Measurements from ENCODE around the gene SYN1. TPM values are rescaled to one million over a fixed set of nuclear protein-coding genes. Genes with fewer than 3 reads are reported as not detected.
"Not testable (repeated sequence)": the region's sequence is repeated elsewhere in the genome, so short reads cannot be mapped to it uniquely, and the experiment has no call there.

The SYN1 gene
- total RNA-seq, 1 donor from 2014 or later: 2.9 TPM

DNA sequence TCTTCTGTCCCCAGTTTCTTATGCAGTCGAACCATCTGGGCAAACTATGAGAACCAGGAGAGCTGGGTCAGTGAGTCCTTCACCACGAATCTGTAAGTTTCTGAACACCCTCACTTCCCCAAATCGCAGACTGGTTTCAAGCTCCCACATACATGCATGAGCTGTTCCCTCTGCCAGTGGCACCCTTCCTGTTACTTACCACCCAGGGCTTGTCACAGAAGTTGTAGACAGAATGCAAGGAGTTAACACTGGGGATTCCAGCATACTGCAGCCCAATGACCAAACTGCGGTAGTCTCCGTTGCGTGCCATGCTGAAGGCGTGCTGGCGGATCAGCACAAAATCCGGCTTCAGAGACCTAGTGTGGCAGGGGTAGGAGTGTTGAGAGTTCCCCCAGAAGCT is 14.6 kb downstream of the SYN1 start:
- Mint-ChIP-seq H3K4me1 (ENCODE audit: unreplicated experiment) (peaks cover 3% of the 10 kb centered on the region), H3K27ac (ENCODE audit: unreplicated experiment) (no peak overlapping the region), H3K36me3 (ENCODE audit: low read depth, unreplicated experiment) (no peaks in the 10 kb centered on the region), H3K27me3 (ENCODE audit: unreplicated experiment) (peaks cover 1% of the 10 kb centered on the region), H3K9me3 (ENCODE audit: unreplicated experiment) (no peaks in the 10 kb centered on the region), H3K4me3 (ENCODE audit: unreplicated experiment) (no peak overlapping the region)
- TF ChIP-seq, protein P1, sequence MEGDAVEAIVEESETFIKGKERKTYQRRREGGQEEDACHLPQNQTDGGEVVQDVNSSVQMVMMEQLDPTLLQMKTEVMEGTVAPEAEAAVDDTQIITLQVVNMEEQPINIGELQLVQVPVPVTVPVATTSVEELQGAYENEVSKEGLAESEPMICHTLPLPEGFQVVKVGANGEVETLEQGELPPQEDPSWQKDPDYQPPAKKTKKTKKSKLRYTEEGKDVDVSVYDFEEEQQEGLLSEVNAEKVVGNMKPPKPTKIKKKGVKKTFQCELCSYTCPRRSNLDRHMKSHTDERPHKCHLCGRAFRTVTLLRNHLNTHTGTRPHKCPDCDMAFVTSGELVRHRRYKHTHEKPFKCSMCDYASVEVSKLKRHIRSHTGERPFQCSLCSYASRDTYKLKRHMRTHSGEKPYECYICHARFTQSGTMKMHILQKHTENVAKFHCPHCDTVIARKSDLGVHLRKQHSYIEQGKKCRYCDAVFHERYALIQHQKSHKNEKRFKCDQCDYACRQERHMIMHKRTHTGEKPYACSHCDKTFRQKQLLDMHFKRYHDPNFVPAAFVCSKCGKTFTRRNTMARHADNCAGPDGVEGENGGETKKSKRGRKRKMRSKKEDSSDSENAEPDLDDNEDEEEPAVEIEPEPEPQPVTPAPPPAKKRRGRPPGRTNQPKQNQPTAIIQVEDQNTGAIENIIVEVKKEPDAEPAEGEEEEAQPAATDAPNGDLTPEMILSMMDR (IDR thresholded peaks at IDR 0.05; ENCODE audit: unreplicated experiment): no peak
- DNase-seq (ENCODE audit: low spot score): no peak

DNA sequence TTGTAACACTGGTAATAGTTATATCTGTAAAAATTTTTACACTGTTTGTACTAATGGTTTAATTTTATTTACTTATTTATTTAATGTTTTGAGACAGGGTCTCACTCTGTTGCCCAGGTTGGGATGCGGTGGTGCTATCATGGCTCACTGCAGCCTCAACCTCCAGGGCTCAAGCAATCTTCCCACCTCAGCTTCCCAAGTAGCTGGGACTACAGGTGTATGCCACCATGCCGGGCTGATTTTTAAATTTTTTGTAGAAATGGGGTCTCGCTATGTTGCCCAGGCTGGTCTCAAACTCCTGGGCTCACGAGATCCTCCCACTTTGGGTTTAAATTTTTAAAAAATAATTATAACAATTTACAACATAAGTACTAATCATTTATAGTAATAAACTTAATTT is 16.5 kb downstream of the SYN1 start:
- not testable (repeated sequence) for H3K4me3 Mint-ChIP-seq (ENCODE audit: unreplicated experiment); H3K27me3 Mint-ChIP-seq (ENCODE audit: unreplicated experiment); H3K27ac Mint-ChIP-seq (ENCODE audit: unreplicated experiment); H3K4me1 Mint-ChIP-seq (ENCODE audit: unreplicated experiment); H3K9me3 Mint-ChIP-seq (ENCODE audit: unreplicated experiment); DNase-seq (ENCODE audit: low spot score); H3K36me3 Mint-ChIP-seq (ENCODE audit: low read depth, unreplicated experiment)

DNA sequence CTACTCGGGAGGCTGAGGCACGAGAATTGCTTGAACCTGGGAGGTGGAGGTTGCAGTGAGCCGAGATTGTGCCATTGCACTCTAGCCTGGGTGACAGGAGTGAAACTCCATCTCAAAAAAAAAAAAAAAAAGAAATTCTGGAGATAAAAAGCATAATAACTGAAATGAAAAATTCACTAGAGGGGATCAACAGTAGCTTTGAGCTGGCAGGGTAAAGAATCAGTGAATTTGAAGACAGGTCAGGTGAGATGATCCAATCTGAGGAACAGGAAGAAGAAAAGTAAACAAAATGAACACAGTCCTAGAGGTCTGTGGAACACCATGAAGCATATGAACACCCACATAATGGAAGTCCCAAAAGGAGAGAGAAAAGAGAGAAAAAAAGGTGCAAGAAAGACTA is 22.4 kb downstream of the SYN1 start:
- Mint-ChIP-seq H3K27ac (ENCODE audit: unreplicated experiment) (no peak overlapping the region), H3K36me3 (ENCODE audit: low read depth, unreplicated experiment) (no peaks in the 10 kb centered on the region), H3K27me3 (ENCODE audit: unreplicated experiment) (no peaks in the 10 kb centered on the region), H3K9me3 (ENCODE audit: unreplicated experiment) (no peaks in the 10 kb centered on the region), H3K4me1 (ENCODE audit: unreplicated experiment) (peaks cover 6% of the 10 kb centered on the region), H3K4me3 (ENCODE audit: unreplicated experiment) (no peak overlapping the region)
- TF ChIP-seq, protein P1 (IDR thresholded peaks at IDR 0.05; ENCODE audit: unreplicated experiment): no peak
- no peak for DNase-seq (ENCODE audit: low spot score)

DNA sequence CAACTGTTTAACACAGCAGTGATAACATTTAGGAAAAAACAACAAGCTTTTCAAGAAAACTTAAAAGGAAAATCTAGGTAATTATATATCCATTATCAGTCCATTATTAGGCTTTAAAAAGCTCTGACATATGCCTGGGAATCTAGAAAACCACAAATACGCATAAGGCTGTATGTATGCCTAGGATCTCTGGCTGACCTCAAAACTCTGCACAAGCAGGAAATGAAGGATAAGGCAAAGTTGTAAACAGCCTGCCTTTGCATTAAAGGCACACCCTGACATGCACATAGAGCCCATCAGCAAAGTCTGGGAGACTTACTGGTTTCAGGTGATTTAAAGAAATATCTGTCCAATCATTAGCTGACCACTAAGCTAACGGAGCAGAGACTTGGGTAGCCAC is 23.4 kb downstream of the SYN1 start:
- Mint-ChIP-seq H3K27me3 (ENCODE audit: unreplicated experiment) (no peaks in the 10 kb centered on the region), H3K4me1 (ENCODE audit: unreplicated experiment) (peaks cover 6% of the 10 kb centered on the region), H3K4me3 (ENCODE audit: unreplicated experiment) (no peak overlapping the region), H3K27ac (ENCODE audit: unreplicated experiment) (no peak overlapping the region), H3K9me3 (ENCODE audit: unreplicated experiment) (no peaks in the 10 kb centered on the region), H3K36me3 (ENCODE audit: low read depth, unreplicated experiment) (no peaks in the 10 kb centered on the region)
- TF ChIP-seq, protein P1 (IDR thresholded peaks at IDR 0.05; ENCODE audit: unreplicated experiment): no peak
- DNase-seq (ENCODE audit: low spot score): no peak

DNA sequence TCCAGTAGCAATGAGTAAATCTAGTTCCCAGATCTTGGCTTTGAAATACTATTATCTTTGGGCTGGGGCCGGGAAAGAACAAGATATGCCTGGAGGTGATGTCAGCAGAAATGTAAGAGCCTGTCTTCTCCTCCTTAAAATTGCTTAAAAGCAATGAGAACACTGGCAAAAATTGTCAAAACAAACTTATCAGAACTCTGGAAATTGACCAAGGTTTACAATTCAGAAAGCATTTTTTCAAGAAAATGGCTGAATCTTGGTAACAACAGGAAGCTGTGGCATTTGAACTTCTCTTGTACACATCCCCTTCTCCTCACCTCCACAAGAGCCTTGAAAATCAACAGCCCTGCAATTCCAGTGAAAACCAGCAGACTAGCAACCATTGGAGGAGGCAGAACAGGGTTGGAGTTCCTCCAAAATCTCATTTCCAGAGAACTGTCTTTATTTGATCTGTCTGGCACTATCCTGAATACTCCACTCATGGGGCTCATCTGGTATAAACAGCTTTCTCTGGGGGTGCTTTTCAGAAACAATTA is 23.9 kb downstream of the SYN1 start:
- Mint-ChIP-seq H3K9me3 (ENCODE audit: unreplicated experiment) (no peaks in the 10 kb centered on the region), H3K27ac (ENCODE audit: unreplicated experiment) (no peak overlapping the region)
- TF ChIP-seq, protein P1 (IDR thresholded peaks at IDR 0.05; ENCODE audit: unreplicated experiment): no peak

More for the DNA sequence above, 23.9 kb downstream of the SYN1 start:
- DNase-seq (ENCODE audit: low spot score): no peak
- H3K4me1 Mint-ChIP-seq (ENCODE audit: unreplicated experiment): peaks cover 6% of the 10 kb centered on the region
- no peak overlapping the region for H3K4me3 Mint-ChIP-seq (ENCODE audit: unreplicated experiment)
- no peaks in the 10 kb centered on the region for H3K36me3 Mint-ChIP-seq (ENCODE audit: low read depth, unreplicated experiment)
- H3K27me3 Mint-ChIP-seq (ENCODE audit: unreplicated experiment): no peaks in the 10 kb centered on the region
